HG02884 (cell line): ENCODE measurements around the gene DDA1.
"Not testable (repeated sequence)": the region's sequence is repeated elsewhere in the genome, so short reads cannot be mapped to it uniquely, and the experiment has no call there.

Source experiments
- ATAC-seq: cut with Tn5 transposase; IDR thresholded peaks from one replicate; pipeline ENCODE4 v1.9.1; 2021; ENCODE audit warnings: mild to moderate bottlenecking, moderate library complexity; ENCODE audit not compliant: unreplicated experiment

Gene DDA1

DNA sequence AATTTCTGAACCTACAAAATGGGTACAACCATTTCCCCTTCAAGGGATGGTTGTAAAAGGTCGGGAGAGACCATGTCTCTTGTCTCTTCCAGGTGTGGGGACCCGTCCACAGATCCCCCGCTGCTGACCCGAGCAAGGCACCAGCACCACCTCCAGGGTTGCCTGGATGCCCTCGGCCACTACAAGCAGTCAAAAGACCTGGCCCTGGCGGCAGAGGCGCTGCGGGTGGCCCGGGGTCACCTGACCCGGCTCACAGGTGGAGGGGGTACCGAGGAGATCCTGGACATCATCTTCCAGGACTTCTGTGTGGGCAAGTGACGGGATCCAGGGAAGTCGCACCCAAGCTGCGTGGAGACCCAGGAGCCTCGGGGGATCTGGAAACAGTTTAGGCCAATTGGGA, 32.0 kb downstream of the DDA1 start:
- ATAC-seq: no peak

- ATAC-seq: no peak
These were observed 32.5 kb downstream of the DDA1 start for GRCh38 chr19:17341845-17342244.

DNA sequence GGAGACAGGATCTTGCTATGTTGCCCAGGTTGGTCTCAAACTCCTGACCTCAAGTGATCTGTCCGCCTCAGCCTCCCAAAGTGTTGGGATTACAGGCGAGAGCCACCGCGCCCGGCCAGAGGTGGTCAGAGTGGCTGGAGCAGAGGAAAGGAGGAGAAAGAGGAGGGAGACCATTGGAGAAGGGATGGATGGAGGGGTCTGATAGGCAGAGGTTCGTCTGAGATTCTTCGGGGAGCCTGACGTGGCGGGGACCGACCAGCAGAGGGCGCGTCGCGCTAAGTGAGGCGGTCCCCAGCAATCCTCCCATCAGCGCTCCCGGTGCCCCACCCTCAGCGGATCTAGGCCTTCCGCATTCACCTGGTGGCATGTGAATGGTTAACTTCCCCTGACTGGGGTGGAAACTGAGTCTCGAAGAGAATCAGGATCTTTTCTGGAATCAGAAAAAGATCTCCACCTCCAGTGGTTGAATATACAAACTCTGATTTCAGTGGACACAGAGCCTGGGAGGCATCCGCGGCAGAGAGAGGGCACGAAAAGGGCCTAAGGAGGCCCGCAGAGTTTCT, 36.8 kb downstream of the DDA1 start:
- ATAC-seq: no peak

- ATAC-seq: no peak
These were observed 38.0 kb downstream of the DDA1 start for GRCh38 chr19:17347361-17347760.

- no peak for ATAC-seq
These were observed 38.5 kb downstream of the DDA1 start for GRCh38 chr19:17347877-17348276.

GRCh38 chr19:17348700-17349099, 39.3 kb downstream of the DDA1 start:
- ATAC-seq: no peak

DNA sequence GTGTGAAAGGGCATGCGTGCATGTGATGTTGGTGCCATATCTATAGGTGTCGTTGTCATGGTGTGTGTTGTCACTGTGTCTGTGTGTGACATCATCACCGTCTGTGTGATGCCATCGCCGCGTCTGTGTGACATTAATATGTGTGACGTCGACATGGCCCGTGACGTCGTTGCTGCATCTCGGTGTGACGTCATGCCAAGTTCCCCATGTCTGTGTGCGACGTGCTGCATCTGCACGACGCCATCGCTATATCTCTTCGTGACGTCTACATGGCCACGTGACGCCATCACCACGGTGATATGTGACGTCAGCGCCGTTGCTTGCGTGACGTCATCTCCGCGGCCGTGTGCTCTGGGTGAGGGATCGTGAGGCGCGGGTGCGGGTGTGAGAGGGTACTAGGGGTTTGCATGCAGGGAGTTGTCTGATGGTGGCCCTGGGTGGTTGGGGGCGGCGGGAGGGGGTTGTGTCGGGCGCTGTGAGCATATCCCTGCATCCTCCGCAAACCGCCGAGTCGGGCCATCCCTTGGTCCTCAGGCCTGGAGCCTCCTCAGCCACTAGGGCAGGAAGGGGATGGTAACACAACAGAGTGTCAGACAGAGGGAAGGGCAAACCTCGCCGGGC, 42.6 kb downstream of the DDA1 start:
- no peak for ATAC-seq

GRCh38 chr19:17352608-17353280, 43.4 kb downstream of the DDA1 start:
- no peak for ATAC-seq

DNA sequence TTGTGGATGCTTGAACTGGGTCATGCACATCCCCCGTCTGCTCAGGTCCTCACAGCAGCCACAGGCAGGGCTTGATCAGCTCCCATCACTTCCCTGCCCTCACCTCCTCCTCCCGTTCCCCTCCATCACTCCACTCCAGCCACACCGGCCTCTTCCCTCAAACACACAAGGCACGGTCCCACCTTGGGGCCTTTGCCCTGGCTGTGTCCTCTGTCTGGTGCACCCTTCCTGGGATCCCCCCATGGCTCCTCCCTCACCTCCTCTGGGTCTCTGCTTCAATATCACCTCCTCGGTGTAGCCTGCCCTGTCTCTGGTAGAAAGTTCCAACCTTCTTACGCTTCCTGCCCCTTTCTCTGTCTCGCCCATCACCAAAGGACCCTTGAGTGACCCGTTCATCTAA, 44.0 kb downstream of the DDA1 start:
- no peak for ATAC-seq

- no peak for ATAC-seq
These were observed 47.8 kb downstream of the DDA1 start for GRCh38 chr19:17357078-17357666.

DNA sequence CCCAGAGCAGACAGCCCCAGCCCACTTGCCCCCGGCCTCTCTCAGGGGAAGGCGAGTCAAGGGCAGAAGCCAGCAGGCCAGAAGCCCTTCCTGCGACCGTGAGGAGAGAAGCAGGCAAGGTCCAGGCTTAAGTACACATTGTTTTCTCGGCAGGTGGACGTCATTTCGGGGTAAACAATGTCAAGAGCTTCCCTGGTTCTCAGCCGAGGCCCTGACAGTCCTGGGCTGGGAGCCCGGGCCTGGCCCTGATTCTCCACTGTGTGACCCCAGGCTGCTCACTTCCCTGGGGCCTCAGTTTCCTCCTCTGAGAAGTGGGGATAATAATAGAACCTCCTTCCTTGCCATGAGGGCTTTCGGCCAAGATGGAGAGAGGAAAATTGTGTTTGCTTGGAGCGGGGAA, 48.4 kb downstream of the DDA1 start:
- no peak for ATAC-seq

- ATAC-seq: no peak
These were observed 49.0 kb downstream of the DDA1 start for GRCh38 chr19:17358395-17358794.

GRCh38 chr19:17359905-17360800, 50.8 kb downstream of the DDA1 start:
- ATAC-seq: no peak

- not testable (repeated sequence) for ATAC-seq
These were observed 54.7 kb downstream of the DDA1 start for GRCh38 chr19:17363852-17364605.

- ATAC-seq: no peak
These were observed 56.0 kb downstream of the DDA1 start for GRCh38 chr19:17365361-17365760.

GRCh38 chr19:17370026-17370587, 60.7 kb downstream of the DDA1 start:
- ATAC-seq: peak; percentile 70
